CD4-positive, alpha-beta T cell treated with Interleukin-17A for 4 hours (primary cell): ENCODE measurements around the gene RLF.

ENCODE experiments used
- DNase-seq: peaks from one replicate; pipeline ENCODE4 v3.0.0-alpha.2; 2020; ENCODE audit warnings: mixed read lengths

The RLF gene

GRCh38 chr1:40276122-40276521 is 114.9 kb downstream of the RLF start:
- DNase-seq: no peak

DNA sequence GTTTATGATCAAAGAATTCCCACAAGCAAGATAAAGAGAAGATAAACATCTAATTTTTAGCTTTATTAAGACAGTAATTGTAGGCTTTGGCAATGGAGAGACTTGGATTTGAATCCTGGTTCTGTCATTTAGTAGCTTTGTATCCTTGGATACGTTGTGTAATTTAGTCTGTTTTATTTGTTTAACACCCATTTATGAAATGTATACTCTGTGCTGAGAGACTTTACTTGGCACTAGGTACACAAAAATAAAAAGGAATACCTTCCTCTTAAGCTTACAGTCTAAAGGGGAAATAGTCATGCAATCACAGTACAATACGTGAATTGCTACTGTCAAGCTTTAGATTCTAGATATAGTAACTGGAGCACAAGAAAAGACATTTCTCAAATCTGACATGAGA is 120.7 kb downstream of the RLF start:
- DNase-seq: no peak
